ENCODE results near the gene PLEKHA7. TPM values are rescaled to one million over a fixed set of nuclear protein-coding genes. Genes with fewer than 3 reads are reported as not detected.

The PLEKHA7 gene
- total RNA-seq, 1 experiment from 2014 or later: 7.2 TPM

DNA sequence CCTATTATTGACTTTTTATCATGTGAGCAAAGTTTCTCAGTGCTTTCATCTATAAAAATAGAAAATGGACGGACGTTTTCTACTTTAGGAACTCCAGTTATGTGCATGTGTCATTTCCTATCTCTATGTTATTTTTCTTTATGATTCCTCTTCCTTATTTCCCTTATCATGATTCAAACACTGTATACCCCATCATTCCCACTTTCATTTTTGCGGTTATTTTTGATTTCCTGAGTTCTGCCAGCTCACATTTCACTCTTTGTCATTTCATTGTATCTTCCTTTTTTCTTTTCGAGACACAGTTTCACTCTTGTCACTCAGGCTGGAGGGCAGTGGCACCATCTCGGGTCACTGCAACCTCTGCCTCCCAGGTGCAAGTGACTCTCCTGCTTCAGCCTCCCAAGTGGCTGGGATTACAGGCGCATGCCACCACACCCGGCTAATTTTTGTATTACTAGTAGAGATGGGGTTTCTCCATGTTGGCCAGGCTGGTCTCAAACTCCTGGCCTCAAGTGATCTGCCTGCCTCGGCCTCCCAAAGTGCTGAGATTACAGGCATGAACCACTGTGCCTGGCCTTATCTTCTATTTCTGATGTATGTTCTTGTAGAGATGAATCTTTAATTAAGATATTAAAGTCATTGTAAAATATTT is 254.2 kb downstream of the PLEKHA7 start:
- no peak for DNase-seq (ENCODE audit: low read depth, low spot score)
- no peak overlapping the region for H3K4me3 ChIP-seq (replicated peaks in 1 of 2; ENCODE audit: low read depth in 1 of 2, low read length in 2 of 2)

More for the DNA sequence above, 254.2 kb downstream of the PLEKHA7 start:
- Histone ChIP-seq H4K20me1 (ENCODE audit: insufficient read depth) (no peaks in the 10 kb centered on the region), H3K4me1 (ENCODE audit: control insufficient read depth in 1 of 2, insufficient read depth in 2 of 2, low read length in 2 of 2) (no peaks in the 10 kb centered on the region), H3K9me2 (ENCODE audit: insufficient read depth) (no peaks in the 10 kb centered on the region), H3K36me3 (ENCODE audit: control insufficient read depth in 1 of 2, insufficient read depth in 2 of 2, low read length in 2 of 2) (peaks cover 9% of the 10 kb centered on the region in 2 experiments; a peak in 3 of 4 replicates), H3K9me3 (ENCODE audit: control insufficient read depth in 1 of 2, insufficient read depth in 1 of 2, low read depth in 1 of 2, low read length in 2 of 2) (no peaks in the 10 kb centered on the region), H3K79me2 (ENCODE audit: insufficient read depth, low read length) (no peaks in the 10 kb centered on the region; the same call in 1 of the 2 replicates), H3K27me3 (ENCODE audit: insufficient read depth, low read length) (no peaks in the 10 kb centered on the region), H3K27ac (ENCODE audit: low read depth, low read length) (no peak overlapping the region), H2AFZ (ENCODE audit: low read depth, low read length, poor library complexity, severe bottlenecking) (no peak overlapping the region), H3K9ac (ENCODE audit: low read length) (no peak overlapping the region), H3K4me2 (ENCODE audit: low read length) (no peak overlapping the region)
- RAD21 ChIA-PET (ENCODE audit: low non-redundant PET in 1 of 2, low total read pairs in 2 of 2, uncharacterized antibody in 2 of 2, unreplicated experiment in 2 of 2): no interaction called here
- no TSS peak for BruUV-seq (replicated peaks)
- TF ChIP-seq, protein P1, sequence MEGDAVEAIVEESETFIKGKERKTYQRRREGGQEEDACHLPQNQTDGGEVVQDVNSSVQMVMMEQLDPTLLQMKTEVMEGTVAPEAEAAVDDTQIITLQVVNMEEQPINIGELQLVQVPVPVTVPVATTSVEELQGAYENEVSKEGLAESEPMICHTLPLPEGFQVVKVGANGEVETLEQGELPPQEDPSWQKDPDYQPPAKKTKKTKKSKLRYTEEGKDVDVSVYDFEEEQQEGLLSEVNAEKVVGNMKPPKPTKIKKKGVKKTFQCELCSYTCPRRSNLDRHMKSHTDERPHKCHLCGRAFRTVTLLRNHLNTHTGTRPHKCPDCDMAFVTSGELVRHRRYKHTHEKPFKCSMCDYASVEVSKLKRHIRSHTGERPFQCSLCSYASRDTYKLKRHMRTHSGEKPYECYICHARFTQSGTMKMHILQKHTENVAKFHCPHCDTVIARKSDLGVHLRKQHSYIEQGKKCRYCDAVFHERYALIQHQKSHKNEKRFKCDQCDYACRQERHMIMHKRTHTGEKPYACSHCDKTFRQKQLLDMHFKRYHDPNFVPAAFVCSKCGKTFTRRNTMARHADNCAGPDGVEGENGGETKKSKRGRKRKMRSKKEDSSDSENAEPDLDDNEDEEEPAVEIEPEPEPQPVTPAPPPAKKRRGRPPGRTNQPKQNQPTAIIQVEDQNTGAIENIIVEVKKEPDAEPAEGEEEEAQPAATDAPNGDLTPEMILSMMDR (IDR thresholded peaks at IDR 0.05 in 2 of 3, conservative IDR thresholded peaks at IDR 0.05 in 1 of 3; ENCODE audit: borderline replicate concordance in 1 of 3, insufficient read depth in 1 of 3, low read depth in 2 of 3, low read length in 2 of 3): no peak
- TF ChIP-seq, protein P2, sequence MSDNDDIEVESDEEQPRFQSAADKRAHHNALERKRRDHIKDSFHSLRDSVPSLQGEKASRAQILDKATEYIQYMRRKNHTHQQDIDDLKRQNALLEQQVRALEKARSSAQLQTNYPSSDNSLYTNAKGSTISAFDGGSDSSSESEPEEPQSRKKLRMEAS (IDR thresholded peaks at IDR 0.05): no peak
- TF ChIP-seq JUND (IDR thresholded peaks at IDR 0.05): no peak
- TF ChIP-seq ZNF274 (IDR thresholded peaks at IDR 0.05; ENCODE audit: low read depth, low read length): no peak
- TF ChIP-seq EZH2phosphoT487 (IDR thresholded peaks at IDR 0.05; ENCODE audit: borderline replicate concordance): no peak
- TF ChIP-seq SIN3A (IDR thresholded peaks at IDR 0.05; ENCODE audit: low read depth): no peak
- no peak for TF ChIP-seq ELF1 (IDR thresholded peaks at IDR 0.05; ENCODE audit: borderline replicate concordance, low read depth)
- TF ChIP-seq FOSL1 (IDR thresholded peaks at IDR 0.05; ENCODE audit: low read depth): no peak
- TF ChIP-seq ZBTB33 (IDR thresholded peaks at IDR 0.05; ENCODE audit: extremely low read depth, insufficient replicate concordance, low read length): no peak
- no peak for TF ChIP-seq POLR2AphosphoS5 (IDR thresholded peaks at IDR 0.05; ENCODE audit: low read depth, low read length)
- no peak for TF ChIP-seq SP1 (IDR thresholded peaks at IDR 0.05; ENCODE audit: low read depth)
- no peak for TF ChIP-seq CEBPB (IDR thresholded peaks at IDR 0.05; ENCODE audit: low read depth)
- TF ChIP-seq EZH2 (IDR thresholded peaks at IDR 0.05): no peak
- no peak for TF ChIP-seq RAD21 (IDR thresholded peaks at IDR 0.05; ENCODE audit: low read depth)
- TF ChIP-seq CBX3 (IDR thresholded peaks at IDR 0.05; ENCODE audit: low read depth): no peak
- TF ChIP-seq ZFX (IDR thresholded peaks at IDR 0.05): no peak
- TF ChIP-seq, protein P3, sequence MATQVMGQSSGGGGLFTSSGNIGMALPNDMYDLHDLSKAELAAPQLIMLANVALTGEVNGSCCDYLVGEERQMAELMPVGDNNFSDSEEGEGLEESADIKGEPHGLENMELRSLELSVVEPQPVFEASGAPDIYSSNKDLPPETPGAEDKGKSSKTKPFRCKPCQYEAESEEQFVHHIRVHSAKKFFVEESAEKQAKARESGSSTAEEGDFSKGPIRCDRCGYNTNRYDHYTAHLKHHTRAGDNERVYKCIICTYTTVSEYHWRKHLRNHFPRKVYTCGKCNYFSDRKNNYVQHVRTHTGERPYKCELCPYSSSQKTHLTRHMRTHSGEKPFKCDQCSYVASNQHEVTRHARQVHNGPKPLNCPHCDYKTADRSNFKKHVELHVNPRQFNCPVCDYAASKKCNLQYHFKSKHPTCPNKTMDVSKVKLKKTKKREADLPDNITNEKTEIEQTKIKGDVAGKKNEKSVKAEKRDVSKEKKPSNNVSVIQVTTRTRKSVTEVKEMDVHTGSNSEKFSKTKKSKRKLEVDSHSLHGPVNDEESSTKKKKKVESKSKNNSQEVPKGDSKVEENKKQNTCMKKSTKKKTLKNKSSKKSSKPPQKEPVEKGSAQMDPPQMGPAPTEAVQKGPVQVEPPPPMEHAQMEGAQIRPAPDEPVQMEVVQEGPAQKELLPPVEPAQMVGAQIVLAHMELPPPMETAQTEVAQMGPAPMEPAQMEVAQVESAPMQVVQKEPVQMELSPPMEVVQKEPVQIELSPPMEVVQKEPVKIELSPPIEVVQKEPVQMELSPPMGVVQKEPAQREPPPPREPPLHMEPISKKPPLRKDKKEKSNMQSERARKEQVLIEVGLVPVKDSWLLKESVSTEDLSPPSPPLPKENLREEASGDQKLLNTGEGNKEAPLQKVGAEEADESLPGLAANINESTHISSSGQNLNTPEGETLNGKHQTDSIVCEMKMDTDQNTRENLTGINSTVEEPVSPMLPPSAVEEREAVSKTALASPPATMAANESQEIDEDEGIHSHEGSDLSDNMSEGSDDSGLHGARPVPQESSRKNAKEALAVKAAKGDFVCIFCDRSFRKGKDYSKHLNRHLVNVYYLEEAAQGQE (IDR thresholded peaks at IDR 0.05; ENCODE audit: low read depth): no peak
- no peak for TF ChIP-seq YY1 (IDR thresholded peaks at IDR 0.05; ENCODE audit: extremely low read depth, insufficient replicate concordance, low read depth, low read length)
- no peak for TF ChIP-seq EGR1 (IDR thresholded peaks at IDR 0.05; ENCODE audit: low read depth)
- no peak for TF ChIP-seq TCF7L2 (IDR thresholded peaks at IDR 0.05; ENCODE audit: borderline replicate concordance, extremely low read depth, insufficient read depth, insufficient read length)
- CTCF ChIA-PET: no interaction called here
- no peak for ATAC-seq
- intact Hi-C loops (cut with micrococcal nuclease): no loop called here
- POLR2A ChIA-PET: no interaction called here
